Fibroblast of lung (primary cell): ENCODE measurements around the gene HRCT1. TPM values are rescaled to one million over a fixed set of nuclear protein-coding genes. Genes with fewer than 3 reads are reported as not detected.

Experiments
- DNase-seq, 2 donors: peaks; one replicate each; pipeline versions ENCODE4 v3.0.0 to v3.0.0-alpha.2; 2010; ENCODE audit warnings: low read depth in 2 of 2
- H2AFZ ChIP-seq: 2 replicates; pipeline ENCODE4 v1.5.1; 2012; ENCODE audit warnings: low read length, control low read depth, inconsistent platforms
- H3K27ac ChIP-seq: 2 replicates; pipeline ENCODE4 v1.5.1; 2011; ENCODE audit warnings: low read length, control low read depth; ENCODE audit not compliant: insufficient read depth
- H3K27me3 ChIP-seq: 2 replicates; pipeline ENCODE4 v1.5.1; 2011; ENCODE audit warnings: mild to moderate bottlenecking, low read length; ENCODE audit not compliant: control insufficient read depth, insufficient read depth
- H3K36me3 ChIP-seq: 2 replicates; pipeline ENCODE4 v1.5.1; 2011; ENCODE audit warnings: low read length; ENCODE audit not compliant: control insufficient read depth, insufficient read depth
- H3K4me1 ChIP-seq: 2 replicates; pipeline ENCODE4 v1.5.1; 2011; ENCODE audit warnings: low read length; ENCODE audit not compliant: control insufficient read depth, insufficient read depth; ENCODE audit errors: extremely low read depth
- H3K4me2 ChIP-seq: 2 replicates; pipeline ENCODE4 v1.5.1; 2011; ENCODE audit warnings: low read length, control low read depth; ENCODE audit not compliant: insufficient read depth; ENCODE audit errors: extremely low read depth
- H3K4me3 ChIP-seq, 4 experiments: fragments of 200-600 bp in 1 of 4; sonication (generic) in 1 of 4; replicated peaks in 1 of 4; 2 replicates each; pipeline ENCODE4 v1.5.1; 2011 to 2016; ENCODE audit warnings: low read length in 4 of 4, low read depth in 3 of 4, mild to moderate bottlenecking in 3 of 4, control low read depth in 2 of 4, inconsistent platforms in 1 of 4, mixed read lengths in 1 of 4; ENCODE audit not compliant: insufficient read depth in 1 of 4; ENCODE audit errors: control extremely low read depth in 1 of 4
- H3K79me2 ChIP-seq: 2 replicates; pipeline ENCODE4 v1.5.1; 2012; ENCODE audit warnings: mild to moderate bottlenecking, low read length, inconsistent platforms; ENCODE audit not compliant: control insufficient read depth, insufficient read depth
- H3K9ac ChIP-seq: 2 replicates; pipeline ENCODE4 v1.5.1; 2011; ENCODE audit warnings: mild to moderate bottlenecking, low read length, control low read depth; ENCODE audit not compliant: insufficient read depth
- H3K9me3 ChIP-seq: 2 replicates; pipeline ENCODE4 v1.5.1; 2012; ENCODE audit warnings: low read depth, low read length; ENCODE audit not compliant: control insufficient read depth, insufficient read depth
- H4K20me1 ChIP-seq: 2 replicates; pipeline ENCODE4 v1.5.1; 2011; ENCODE audit warnings: low read length; ENCODE audit not compliant: control insufficient read depth, insufficient read depth; ENCODE audit errors: extremely low read depth
- EZH2 ChIP-seq: IDR thresholded peaks from 2 replicates; pipeline ENCODE4 v1.5.1; 2012; ENCODE audit warnings: low read length, control low read depth, mild to moderate bottlenecking; ENCODE audit errors: missing control alignments
- polyA plus RNA-seq, 2 donors: library from polyadenylated mRNA; depleted of rRNA in 1 of 2; stranded (reverse) in 1 of 2; unstranded in 1 of 2; fragments of >200 nt; gene quantifications; 2 replicates each; pipeline ENCODE4 v1.2.1, GENCODE V29; 2011 to 2012; ENCODE audit warnings: missing spikeins in 1 of 2
- total RNA-seq: library from RNA; depleted of rRNA; stranded (reverse); fragments of >200 nt; gene quantifications from 2 replicates; pipeline ENCODE4 v1.2.1, GENCODE V29; 2014
- TF ChIP-seq, protein P1 (sequence below), 2 donors: IDR thresholded peaks in 1 of 2; conservative IDR thresholded peaks in 1 of 2; 1 replicate in 1 of 2; 2 replicates in 1 of 2; pipeline ENCODE4 v1.5.1; 2011 to 2012; ENCODE audit warnings: low read length in 2 of 2, control low read depth in 1 of 2, inconsistent platforms in 1 of 2, low read depth in 1 of 2, mild to moderate bottlenecking in 1 of 2

Gene HRCT1
- total and polyA plus RNA-seq, 2 donors (not counting 1 experiment from before 2014, with no cell fraction given): 1.2 to 3.1 TPM

DNA sequence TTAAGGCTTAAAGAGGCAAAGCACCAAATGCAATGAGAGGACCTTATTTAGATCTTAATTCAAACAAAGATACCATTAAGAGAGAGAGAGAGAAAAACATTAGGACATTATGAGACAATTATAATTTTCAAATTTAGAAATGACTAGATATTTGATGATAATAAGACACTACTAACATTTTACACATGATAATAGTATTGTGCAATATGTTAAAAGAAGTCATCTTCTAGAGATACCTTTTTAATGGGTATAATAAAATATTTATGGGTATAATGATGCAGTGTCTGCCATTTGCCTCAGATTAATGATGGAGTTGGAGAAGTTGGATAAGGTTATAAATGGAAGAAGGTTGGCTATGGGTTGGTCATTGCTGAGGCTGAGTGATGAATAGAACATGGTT lies 24.5 kb downstream of the HRCT1 start:
- peaks cover 7% of the 10 kb centered on the region for H3K4me1 ChIP-seq
- no peak for DNase-seq
- no peaks in the 10 kb centered on the region for H3K9me3 ChIP-seq
- H3K9ac ChIP-seq: no peak overlapping the region
- no peak overlapping the region for H3K4me2 ChIP-seq
- H3K27me3 ChIP-seq: no peaks in the 10 kb centered on the region
- no peak overlapping the region for H3K4me3 ChIP-seq
- H3K36me3 ChIP-seq: no peaks in the 10 kb centered on the region
- no peak overlapping the region for H3K27ac ChIP-seq
- no peak overlapping the region for H2AFZ ChIP-seq
- TF ChIP-seq, protein P1, sequence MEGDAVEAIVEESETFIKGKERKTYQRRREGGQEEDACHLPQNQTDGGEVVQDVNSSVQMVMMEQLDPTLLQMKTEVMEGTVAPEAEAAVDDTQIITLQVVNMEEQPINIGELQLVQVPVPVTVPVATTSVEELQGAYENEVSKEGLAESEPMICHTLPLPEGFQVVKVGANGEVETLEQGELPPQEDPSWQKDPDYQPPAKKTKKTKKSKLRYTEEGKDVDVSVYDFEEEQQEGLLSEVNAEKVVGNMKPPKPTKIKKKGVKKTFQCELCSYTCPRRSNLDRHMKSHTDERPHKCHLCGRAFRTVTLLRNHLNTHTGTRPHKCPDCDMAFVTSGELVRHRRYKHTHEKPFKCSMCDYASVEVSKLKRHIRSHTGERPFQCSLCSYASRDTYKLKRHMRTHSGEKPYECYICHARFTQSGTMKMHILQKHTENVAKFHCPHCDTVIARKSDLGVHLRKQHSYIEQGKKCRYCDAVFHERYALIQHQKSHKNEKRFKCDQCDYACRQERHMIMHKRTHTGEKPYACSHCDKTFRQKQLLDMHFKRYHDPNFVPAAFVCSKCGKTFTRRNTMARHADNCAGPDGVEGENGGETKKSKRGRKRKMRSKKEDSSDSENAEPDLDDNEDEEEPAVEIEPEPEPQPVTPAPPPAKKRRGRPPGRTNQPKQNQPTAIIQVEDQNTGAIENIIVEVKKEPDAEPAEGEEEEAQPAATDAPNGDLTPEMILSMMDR (conservative IDR thresholded peaks at IDR 0.05 in 1 of 2, IDR thresholded peaks at IDR 0.05 in 1 of 2; ENCODE audit: low read depth in 1 of 2, low read length in 2 of 2): no peak
- no peak for TF ChIP-seq EZH2
- H3K79me2 ChIP-seq: no peaks in the 10 kb centered on the region
- H4K20me1 ChIP-seq: no peaks in the 10 kb centered on the region

DNA sequence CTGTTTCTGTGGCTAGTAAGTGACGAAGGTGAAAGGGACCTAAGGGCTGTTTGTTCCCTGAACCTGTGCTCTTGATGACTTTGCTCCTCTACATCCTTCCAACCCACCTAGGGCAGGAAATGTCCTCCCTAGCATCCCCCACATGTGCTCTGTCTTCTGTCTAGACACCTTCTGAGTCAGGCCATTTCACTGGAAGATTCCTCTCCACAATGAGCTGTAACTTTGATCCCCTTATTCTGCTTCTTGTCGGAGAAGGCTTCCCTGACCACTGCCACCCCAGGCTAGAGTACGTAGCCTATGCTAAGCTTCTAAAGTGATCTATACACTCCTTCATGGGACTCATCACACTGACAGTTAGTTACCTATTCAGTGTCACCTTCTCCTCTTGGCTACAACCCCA lies 25.0 kb downstream of the HRCT1 start:
- no peak overlapping the region for H2AFZ ChIP-seq
- H3K9me3 ChIP-seq: no peaks in the 10 kb centered on the region
- H3K4me2 ChIP-seq: no peak overlapping the region
- H3K79me2 ChIP-seq: no peaks in the 10 kb centered on the region
- H4K20me1 ChIP-seq: no peaks in the 10 kb centered on the region
- TF ChIP-seq, protein P1 (conservative IDR thresholded peaks at IDR 0.05 in 1 of 2, IDR thresholded peaks at IDR 0.05 in 1 of 2; ENCODE audit: low read depth in 1 of 2, low read length in 2 of 2): no peak
- TF ChIP-seq EZH2: no peak
- no peaks in the 10 kb centered on the region for H3K36me3 ChIP-seq
- peak in 1 of 2 donors; percentile 60 for DNase-seq
- no peak overlapping the region for H3K9ac ChIP-seq
- no peaks in the 10 kb centered on the region for H3K27me3 ChIP-seq
- peaks cover 7% of the 10 kb centered on the region for H3K4me1 ChIP-seq
- H3K4me3 ChIP-seq: no peak overlapping the region
- no peak overlapping the region for H3K27ac ChIP-seq

DNA sequence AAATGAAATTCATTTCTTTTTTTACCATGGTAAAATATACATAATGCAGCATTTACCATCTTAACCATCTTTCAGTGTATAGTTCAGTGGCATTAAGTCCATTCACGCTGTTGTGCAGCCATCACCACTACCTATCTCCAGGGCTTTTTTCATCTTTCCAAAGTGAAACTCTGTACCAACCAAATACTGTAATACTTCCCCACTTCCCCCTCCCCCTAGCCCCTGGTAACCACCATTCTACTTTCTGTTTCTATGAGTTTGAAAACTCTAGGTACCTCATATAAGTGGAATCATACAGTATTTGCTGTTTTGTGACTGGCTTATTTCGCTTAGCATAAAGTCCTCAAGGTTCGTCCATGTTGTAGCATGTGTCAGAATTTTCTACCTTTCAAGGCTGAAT lies 26.7 kb downstream of the HRCT1 start:
- Histone ChIP-seq H3K27me3 (no peaks in the 10 kb centered on the region), H3K9me3 (no peaks in the 10 kb centered on the region), H2AFZ (no peak overlapping the region)

More for the DNA sequence above, 26.7 kb downstream of the HRCT1 start:
- Histone ChIP-seq H3K9ac (no peak overlapping the region), H3K4me3 (no peak overlapping the region), H3K27ac (no peak overlapping the region), H3K4me1 (peaks cover 17% of the 10 kb centered on the region), H3K36me3 (no peaks in the 10 kb centered on the region), H3K4me2 (no peak overlapping the region), H3K79me2 (no peaks in the 10 kb centered on the region), H4K20me1 (no peaks in the 10 kb centered on the region)
- DNase-seq: no peak
- TF ChIP-seq, protein P1 (conservative IDR thresholded peaks at IDR 0.05 in 1 of 2, IDR thresholded peaks at IDR 0.05 in 1 of 2; ENCODE audit: low read depth in 1 of 2, low read length in 2 of 2): no peak
- no peak for TF ChIP-seq EZH2
